Activated T-cell treated with anti-CD3 and anti-CD28 coated beads for 4 hours (primary cell): ENCODE results near the gene FAM3B.

Source experiments
- DNase-seq: peaks from one replicate; pipeline ENCODE4 v3.0.0-alpha.2; 2020

The FAM3B gene

DNA sequence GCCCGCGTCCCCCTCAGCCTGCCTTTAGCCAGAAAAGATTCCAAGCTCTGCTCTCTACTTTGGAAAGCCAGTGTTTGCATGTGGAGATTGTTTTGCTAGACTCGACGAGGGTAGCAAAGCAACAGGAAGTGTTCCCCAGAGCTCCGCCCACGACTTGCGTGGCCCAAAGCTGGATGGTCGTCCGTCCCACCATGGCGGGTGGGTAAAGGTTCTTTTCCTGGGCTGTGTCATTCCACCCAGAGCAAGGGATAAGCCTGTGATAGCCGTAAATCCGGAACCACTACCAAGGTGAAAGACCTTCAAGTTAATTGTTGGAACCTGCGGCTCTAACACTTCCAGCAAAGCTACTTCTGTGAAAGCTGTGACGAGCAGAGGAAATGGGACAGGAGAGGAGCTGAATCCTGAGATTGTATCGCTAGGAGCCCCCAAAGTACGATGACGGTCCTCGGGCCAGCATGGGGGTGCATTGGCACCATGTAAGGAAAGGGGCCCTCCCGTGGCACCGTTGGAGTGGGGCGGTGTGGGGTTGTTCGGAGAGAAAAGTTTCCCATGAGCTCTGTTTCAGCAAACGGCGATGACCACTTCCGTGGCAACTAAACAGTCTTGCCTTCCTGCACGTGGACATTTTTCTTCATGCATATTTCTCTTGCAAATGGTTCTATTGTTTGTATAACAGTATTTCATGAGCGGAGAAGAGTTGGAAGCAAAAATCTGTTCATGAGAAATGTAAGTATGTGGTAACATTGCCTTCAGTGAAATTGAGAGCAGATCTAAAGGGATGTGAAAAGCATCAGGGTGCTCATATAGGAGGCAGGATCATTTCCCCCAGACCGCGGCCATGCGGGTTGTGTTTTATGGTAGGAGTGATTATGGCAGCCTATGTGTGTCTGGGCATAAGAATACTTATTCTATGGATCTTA is 53.6 kb downstream of the FAM3B start:
- no peak for DNase-seq

DNA sequence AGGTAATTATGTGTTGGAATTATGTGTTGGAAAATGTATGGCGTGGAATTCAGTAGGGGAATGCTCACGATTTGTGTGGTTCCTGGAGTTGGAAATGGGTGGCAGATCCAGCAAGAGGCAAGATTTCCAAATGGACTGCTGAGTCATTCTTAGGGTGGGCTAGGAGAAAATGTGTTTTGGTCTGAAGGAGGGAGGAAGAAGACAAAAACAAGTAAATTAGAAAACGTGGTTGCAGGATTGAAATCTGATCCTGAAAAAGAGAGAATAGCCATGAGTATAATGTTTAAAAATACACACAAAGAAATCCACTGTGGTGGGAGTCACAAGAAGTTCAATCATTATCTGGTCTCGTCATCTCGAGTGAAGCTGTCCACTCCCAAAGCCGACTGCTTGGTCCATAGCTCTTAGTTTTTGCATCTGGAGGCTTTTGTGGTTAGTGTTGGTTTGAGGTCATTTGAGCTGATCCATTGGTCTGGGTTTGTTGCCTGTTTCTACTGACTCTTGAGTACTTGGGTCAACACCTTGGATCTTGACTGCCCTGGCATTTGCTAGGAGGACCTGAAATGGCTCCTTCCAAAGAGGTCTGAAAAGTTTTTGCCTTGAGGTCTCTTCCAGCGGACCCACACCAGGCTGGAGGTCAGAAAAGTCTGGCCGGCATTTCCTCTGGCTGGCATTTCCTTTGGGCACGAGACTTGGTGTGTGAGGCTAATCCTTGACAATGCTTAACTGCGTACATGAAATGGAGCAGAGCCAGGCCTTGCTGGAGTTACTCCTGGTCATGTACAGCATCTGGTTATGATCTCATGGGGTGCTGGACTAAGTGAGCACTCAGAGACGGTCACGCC is 54.5 kb downstream of the FAM3B start:
- no peak for DNase-seq

DNA sequence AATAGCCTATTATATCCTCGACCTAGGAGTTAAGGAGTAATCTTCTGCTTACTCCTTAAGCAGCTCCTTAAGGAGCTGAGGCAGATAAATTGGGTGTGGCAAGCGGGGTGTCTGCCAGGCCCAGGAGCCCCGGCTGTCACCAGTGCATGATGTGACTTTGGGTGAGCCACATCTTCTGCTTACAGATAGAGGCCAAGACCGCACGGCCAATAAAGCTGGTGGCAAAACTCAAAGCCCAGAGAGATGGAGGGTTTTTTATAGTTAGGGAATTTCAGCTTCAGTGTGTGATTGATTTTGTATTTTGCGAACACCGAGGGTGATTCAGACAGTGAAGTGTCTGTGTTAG is 55.1 kb downstream of the FAM3B start:
- DNase-seq, result no peak

DNA sequence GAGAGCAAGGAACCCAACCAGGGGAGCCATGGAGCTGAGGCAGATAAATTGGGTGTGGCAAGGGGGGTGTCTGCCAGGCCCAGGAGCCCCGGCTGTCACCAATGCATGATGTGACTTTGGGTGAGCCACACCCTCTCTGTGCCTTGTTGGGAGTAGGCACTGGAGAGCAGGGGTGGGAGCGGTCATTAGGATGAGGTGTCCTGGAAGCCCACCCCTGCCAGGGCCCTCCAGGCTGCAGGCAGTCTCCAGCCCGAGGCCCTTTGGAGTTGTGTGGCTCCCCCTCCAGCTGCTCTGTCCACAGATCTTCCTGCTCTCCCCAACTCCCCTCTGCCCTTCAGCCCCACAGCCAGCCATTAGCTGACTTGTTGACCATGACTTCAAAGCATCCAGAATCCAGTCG is 56.7 kb downstream of the FAM3B start:
- no peak for DNase-seq

DNA sequence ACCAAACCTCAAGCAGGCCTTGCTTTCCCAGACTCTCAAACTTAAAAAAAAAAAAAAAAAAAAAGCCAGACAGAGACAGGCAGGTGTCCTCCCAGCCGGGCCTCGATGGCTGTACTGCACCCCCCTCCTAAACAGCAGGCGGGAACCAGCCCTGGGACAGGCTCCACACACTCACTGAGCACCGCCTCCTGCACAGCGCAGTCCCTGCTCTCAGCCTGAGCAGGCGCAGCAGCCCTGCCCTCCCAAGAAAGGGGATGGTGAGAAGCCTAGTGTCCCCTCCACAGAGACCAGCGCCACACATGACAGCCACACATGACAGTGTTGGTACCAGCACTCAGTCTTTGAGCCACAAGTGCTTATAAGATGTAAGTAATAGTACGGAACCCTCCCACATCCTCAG is 57.2 kb downstream of the FAM3B start:
- no peak for DNase-seq

DNA sequence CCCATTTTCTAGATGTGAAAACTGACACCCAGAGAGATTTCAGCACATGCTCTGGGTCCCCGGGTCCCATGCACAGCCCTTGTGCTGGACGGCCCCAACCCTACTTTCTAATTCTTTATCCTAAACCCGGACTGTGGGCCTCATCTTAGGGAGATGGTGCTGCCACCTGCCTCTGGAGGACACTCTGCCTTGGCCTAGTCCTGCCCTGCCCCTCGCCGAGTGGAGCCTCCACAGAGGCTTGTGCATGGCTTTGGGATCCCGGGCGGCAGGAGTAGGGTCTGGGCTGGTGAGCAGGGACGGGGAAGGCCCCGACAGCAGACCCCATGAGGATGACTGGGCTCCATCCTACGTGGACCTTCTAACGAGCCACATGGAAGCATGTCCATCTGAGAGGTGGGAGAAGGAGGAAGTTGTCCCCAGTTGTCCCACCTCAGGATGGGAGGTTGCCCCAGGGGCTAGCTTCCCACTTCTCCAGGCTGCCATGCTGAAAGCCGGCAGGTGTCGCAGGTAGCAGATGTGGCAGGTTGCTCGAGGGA is 57.6 kb downstream of the FAM3B start:
- no peak for DNase-seq

DNA sequence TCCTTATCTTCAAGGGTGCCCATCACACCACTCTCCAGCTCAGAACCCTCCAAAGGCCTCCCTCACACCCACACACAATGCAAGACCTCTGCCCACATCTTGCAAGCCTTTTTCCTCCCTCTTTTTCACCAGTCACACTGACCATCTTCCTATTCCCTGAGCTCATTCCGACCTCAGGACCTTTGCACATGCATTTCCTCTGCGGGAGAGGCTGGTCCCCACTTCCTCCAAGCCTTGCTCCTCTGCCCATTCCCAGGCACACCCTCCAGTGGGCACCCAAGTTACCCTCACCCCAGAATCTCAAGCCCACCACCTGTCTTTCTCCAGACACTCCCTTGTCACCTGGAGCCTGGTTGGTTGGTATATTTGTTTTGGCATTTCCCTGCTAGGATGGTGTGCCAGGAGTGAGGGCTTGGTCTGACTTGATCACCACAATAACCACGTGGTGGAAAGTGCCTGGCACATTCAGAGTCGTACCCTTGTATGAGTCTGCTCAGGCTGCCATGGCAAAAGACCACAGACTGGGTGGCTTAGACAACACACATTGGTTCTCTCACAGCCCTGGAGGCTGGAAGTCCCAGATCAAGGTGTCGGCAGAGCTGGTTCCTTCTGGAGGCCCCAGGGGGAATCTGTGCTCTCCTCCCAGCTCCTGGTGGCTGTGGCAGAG is 58.4 kb downstream of the FAM3B start:
- no peak for DNase-seq

DNA sequence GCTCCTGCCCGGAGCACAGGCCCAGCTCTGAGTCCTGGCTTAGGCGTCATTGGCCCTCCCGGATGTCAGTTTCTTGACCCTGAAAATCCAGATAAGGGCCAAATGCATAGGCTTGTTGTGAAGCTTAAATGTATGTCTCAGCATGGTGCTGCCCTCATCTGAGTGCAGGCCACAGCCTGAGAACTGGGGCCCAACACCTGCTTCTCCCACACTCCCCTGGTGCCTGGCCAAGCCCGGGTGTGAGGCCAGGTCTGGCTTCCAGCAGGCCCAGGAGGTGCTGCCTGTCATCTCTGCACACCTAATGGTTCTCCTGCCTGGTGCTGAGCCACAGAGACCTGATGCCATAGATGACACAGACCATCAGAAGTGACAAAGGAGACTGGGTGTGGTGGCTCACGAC is 59.3 kb downstream of the FAM3B start:
- DNase-seq, result no peak

DNA sequence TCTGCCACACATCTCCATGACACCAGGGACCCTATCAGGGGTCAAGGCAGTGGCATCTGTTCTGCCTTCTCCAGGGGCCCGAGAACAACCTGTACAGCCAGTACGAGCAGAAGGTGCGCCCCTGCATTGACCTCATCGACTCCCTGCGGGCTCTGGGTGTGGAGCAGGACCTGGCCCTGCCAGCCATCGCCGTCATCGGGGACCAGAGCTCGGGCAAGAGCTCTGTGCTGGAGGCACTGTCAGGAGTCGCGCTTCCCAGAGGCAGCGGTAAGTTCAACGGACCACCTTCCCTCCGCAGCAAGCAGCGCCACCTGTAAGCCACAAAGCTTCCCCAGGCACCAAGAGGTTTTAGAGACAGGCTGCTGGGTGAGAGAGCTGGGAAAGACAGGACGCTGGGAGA is 61.1 kb downstream of the FAM3B start:
- no peak for DNase-seq

DNA sequence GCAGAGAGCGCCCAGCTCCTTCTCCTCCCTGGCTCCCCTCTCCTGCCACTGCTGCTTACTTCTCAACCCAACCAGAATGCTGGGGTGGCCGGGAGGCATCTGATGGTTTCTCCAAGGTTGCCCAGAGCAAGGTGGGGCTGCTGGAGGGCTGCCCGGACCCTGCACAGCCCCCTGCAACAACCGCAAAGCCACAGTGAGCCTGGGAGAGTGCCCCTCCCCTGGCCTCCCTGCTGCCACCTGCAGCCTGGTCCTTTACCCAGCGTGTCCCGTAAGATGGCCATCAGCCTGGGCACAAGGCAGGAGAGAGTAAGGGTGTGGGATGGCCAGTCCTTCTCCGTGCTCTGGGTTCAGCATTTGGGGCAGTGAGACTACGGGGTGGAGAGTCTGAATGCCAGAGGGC is 62.2 kb downstream of the FAM3B start:
- DNase-seq, result no peak

DNA sequence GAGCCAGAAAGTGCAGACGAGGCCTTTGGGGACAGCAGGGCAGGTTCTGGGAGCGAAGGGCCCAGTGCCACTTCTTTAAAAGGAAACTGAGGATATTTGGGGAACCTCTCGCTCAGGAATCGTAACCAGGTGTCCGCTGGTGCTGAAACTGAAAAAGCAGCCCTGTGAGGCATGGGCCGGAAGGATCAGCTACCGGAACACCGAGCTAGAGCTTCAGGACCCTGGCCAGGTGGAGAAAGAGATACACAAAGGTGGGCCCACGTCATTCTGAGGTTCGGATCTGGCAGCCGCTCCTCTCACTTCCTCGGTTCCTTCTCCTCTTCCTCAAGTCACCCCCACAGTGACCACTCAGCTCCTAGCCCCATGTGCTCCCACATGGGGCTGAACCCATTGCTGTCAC is 63.3 kb downstream of the FAM3B start:
- no peak for DNase-seq

DNA sequence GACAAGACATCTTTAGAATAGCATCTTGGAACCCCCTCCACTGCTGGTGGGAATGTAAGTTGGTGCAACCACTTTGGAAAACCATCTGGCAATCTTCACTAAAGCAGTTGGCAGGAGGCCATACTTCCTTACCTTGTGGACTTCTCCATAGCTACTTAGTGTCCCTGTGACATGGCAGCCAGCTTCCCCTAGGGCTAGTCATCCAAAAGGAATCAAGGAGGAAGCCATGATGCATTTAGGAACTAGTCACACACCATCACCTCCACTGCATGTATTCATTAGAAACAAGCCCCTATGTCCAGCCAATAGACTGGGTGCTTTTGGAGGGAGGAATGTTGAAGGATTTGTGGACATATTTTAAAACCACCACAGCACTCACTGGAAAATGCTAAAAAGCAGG is 65.1 kb downstream of the FAM3B start:
- no peak for DNase-seq

DNA sequence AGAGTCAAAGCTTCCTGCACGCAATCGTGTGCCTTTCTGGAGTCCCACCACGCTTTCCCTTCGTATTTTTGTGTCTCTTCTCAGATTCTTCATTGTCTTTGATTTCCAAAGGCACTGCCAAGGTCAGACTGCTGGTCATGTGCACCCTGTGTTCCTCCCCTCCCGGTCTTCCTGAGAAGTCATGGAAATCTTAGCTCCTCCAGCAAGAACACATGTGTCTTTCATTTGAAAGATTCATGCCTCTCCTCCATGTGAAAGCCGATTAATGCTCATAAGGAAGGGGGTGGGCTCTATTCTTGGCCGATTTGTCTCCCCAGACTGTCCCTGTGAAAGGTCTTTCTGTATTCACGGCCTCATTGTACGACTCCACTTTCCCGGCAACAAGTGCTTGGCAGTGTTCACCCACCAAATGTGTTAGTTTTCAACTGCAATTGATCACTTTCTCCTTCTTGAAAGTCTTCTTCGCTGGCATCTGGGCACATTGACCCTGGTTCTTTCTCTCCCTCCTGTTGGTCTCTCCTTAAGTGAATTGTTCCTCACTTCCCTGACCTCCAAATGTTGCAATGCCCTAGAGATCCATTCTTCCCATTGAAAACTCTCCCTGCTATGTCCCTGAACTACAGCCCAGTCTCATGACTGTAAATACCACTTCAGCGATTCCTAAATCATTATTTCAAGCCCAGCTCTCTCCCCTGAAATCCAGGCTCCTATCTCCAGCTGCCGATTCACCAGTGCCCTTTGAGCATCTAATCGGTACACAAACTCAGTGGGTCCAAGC is 70.6 kb downstream of the FAM3B start:
- no peak for DNase-seq

DNA sequence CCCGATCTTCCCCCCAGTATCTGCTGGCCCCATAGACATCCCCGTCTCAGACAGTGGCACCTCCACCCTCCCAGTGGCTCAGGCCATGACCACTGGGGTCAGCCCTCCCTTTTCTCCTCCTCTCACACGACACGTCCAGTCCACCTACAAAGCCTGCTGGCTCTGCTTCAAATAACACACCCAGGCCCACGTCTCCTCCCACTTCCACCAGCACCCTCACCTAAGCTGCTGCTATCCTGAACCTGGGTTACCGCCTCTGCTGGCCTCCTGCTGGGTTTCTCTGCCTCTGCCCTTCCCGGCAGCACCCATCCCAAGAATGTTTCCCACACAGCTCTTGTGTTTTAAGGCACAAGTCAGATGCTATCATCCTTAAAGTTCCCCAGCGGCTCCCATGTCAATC is 71.2 kb downstream of the FAM3B start:
- no peak for DNase-seq

DNA sequence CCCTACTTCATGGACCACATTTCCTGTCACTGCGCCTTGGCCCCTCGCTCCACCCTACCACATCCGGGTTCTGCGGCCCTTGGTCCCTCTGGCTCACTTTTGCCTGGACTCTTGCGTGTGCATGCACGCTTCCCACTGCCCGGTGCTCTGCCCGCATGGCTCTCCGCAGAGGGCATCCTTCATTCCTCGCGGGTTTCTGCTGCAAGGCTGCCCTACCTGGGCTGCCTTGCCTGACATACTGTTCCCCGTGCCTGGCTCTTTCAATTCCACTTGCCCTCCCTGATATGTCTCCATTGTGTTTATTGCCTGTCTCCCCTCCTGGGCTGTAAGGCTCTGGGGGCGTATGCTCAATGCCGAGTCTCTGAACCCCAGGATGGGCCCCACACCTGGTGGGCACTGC is 71.7 kb downstream of the FAM3B start:
- no peak for DNase-seq

DNA sequence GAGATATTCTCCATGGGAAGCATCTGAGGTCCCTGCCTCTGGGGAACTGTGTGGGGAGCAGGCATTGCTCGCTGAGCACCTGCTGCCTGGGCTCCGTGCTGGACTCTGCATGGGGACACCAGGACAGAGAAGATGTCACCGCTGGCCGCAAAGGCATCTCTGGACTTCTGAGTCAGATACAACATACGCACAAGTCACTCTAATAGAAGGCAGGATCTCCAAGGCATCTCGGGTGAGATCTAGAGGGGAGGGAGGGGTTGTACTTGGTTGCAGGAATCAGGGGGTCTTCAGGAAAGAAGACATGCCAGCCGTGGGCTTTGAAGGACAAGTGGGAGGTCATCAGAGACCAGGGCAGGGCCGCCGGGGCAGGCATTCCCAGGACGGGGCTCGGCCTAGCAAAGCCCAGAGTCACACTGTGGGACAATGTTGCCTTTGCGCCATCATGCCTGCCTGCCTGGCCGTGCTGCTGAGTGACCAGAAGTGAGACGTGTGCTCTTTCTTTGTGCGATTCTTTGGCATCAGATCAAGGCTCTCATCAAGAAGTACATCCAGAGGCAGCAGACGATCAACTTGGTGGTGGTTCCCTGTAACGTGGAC is 73.5 kb downstream of the FAM3B start:
- no peak for DNase-seq

DNA sequence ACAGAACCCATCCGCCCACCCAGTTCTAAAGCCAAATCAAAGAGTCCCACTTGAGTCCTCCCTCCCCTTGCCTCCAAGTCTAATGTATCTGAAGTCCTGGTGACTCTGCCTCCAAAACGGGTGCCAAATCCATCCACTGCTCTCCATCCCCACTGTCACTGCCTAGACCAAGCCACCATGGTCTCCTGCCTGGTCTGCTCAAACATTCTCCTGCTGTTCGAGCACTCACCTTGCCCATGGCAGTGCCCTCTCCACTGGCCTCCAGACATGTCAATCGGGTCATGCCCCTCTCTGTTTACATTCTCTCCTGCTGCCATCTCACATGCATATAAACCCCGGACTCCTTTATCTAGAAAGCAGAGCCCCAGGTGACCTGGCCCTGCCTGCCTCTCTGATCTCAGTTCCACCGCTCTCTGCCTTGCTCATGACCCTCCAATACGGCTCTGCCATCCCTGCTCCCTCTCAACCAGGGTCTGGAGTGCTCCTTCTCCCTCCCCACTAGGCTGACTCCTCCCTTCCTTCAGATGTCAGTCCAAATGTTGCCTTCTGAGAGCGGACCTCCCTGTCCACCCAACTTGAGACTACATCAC is 77.4 kb downstream of the FAM3B start:
- DNase-seq, result no peak

DNA sequence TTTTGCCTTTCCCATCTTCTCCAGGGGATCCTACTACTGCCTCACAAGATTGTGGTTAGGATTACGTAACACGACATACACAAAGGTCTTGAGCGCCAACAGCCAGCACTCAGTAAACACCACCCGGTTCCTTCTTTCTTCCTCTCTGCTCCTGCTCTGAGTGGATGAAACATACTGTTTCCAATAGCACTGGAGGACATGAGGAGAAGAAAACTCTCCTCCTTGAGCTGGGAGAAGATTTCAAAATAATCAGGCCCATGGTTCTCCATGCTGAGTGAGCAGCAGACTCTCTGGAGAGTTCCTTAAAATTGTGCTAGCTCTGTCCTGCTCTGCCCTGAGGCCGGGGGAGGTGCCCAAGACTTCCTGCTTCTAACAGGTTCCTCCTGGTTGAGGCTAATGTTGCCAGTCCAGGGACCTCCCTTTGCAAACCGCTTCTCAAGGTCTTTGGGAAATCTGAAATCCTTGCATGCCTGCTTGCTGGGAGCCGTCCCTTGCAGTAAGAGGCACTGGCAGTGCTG is 80.0 kb downstream of the FAM3B start:
- DNase-seq, result no peak

DNA sequence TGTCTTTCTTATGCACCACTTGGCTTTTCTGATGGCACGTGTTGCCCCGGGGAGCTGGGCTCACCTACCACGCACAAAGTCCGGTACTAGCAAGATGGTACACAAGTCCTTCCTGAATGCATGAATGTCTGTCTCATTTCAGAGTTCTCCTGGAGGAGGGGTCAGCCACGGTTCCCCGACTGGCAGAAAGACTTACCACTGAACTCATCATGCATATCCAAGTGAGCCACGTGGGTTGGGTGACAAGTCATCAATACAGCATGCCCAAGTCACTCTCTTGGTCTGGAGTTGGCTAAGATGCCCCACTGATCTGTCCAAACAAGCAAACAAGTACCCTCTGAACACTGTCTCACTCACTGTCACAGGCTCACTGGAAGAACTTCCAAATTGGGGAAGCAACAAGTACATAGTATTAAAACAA is 80.9 kb downstream of the FAM3B start:
- no peak for DNase-seq

DNA sequence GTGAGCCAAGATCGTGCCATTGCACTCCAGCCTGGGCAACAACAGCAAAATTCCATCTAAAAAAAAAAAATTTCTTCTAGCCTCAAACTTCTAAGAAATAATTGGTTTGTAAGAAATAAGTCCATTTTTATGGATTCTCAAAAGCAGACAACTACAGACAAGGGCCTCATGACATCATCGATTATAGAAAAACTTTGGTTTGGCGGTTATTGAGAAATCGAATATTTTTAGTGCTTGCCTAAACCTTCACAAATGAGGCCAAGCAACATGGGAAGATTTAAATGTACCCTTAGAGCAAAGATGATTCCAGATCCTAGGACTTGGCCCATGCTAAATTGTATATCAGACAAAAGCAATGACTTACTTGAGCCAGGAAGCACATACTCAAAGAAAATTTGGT is 81.7 kb downstream of the FAM3B start:
- DNase-seq, result no peak

DNA sequence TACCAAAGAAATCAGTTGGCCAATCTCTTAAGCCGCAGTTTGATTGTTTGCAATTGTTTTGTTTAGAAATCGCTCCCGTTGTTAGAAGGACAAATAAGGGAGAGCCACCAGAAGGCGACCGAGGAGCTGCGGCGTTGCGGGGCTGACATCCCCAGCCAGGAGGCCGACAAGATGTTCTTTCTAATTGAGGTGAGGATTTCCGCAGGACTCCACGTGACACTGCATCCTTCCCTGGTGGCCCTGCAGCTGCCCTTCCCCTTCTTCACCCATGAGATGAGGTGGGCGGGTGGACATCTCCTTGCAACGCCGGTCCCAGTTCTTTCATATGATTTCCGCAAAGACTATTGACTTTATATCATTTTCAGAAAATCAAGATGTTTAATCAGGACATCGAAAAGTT is 82.2 kb downstream of the FAM3B start:
- no peak for DNase-seq
